HG03457 (cell line): ENCODE data around the gene ID1.
A peak's percentile ranks its signal among the peaks of the same experiment; 100 is the strongest.

Experiments used
- ATAC-seq: cut with Tn5 transposase; IDR thresholded peaks from one replicate; pipeline ENCODE4 v1.9.1; 2021; ENCODE audit warnings: moderate number of reproducible peaks; ENCODE audit not compliant: unreplicated experiment

ID1 gene, protein sequence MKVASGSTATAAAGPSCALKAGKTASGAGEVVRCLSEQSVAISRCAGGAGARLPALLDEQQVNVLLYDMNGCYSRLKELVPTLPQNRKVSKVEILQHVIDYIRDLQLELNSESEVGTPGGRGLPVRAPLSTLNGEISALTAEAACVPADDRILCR

GRCh38 chr20:31605031-31605901 lies at the start of gene ID1:
Gene ID1, plus strand, starts transcription at chr20:31605289. Its CDS starts 99 bp downstream, at chr20:31605388.
- peak; percentile 80 for ATAC-seq

DNA sequence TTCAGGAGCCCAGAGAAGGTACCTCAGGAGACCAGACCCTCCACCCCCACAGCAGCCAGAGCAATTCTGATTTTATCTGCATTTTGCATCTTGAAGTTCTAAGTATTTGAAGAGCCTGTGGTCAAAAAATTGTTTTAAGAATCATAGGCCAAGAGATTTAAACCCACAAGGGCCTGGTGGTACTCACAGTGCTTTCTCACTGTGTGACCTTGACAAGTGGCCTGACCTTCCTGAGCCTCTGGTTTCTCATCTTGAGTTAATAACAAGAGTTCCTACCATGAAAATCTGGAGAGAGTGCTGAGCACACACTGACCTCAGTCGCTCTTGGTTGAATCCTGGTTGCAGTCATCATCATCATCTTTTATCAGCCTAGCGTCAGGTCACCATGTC lies 45.4 kb upstream of the ID1 start:
- no peak for ATAC-seq

DNA sequence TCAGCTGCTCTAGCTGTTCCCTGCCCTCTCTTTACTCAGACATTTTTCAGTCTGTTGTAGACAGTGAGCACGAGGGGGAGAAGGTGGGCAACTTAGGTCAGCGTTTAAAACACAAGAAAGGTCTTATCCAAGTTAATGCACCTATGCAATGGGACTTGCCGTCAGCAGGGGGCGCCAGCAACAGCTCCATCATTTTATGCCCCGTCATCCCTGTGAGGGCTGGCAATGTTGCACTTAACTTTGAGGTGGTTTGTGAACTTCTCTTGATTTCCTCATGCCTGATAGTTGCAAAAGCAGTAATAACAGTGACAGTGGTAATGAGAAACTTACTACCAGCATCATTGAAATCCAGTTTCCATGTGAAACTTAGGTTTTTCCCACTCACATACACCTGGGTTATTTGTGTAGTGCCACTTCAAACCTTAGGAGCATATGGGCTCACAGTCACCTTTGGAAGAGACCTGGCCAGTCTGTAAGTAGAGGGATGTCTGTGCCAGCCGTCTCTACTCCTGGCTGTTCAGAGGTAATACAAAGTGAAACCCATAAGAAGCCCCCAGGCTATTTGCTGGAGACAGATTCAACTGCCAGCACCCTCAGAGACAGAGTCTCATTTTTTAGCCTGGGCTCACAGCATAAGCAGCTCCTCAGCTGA lies 44.9 kb upstream of the ID1 start:
- no peak for ATAC-seq

DNA sequence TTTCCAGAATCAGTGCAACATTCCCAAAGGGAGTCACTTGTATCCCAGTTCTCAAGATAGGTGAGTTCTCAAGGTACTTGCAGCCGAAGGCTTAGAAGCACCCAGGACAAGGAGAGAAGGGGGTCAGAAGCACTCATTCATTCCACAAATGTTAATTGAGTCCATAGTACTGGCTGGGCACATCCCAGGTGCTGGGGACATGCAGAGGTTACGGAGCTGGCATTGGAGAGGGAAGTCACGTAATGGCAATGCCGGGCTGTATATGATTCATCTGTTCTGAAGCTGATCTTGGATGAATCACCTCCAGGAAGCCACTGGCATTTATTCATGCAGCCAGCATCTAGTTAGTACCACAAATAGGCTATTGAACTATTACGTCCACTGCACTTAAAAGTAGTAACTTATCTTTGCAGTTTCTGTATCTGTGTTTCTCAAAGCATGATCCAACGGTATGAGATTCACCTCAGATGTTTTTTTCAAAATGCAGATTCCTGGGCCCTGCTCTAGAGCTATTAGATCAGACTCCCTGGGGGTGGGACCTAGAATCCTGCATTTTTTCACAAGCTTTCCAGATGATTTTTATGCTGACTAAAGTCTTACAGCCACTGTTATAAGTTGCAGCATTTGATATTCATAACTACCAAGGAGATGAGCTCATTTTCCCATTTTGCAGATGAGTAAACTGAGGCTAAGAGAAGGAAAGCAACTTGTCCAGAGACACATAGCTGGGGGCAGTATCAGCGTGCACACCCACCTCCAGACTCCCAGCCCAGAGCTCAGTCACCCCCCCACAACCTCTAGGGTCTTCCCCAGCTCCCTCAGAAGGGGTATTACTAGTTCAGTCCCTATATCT lies 44.1 kb upstream of the ID1 start:
- ATAC-seq = no peak

GRCh38 chr20:31562241-31562640 lies 42.8 kb upstream of the ID1 start:
- no peak for ATAC-seq

GRCh38 chr20:31564284-31564683 lies 40.8 kb upstream of the ID1 start:
- no peak for ATAC-seq

GRCh38 chr20:31565699-31566318 lies 39.3 kb upstream of the ID1 start:
- ATAC-seq = no peak

DNA sequence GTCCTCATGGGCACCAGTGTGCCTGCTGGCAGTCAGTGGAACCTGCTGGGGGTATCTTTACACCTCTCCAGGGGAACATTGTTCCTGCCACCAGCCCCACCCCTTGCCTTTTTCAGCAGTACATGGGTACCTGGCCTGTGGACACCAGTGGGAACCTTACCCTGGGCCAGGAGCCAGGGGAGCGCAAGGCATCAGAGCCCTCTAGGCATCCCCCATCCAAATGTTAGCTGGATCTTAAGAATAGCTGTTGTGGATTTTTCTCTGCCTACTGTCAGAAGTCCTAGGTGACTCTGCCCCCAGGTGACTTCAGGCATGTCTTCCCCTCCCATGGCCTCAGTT lies 38.8 kb upstream of the ID1 start:
- no peak for ATAC-seq

DNA sequence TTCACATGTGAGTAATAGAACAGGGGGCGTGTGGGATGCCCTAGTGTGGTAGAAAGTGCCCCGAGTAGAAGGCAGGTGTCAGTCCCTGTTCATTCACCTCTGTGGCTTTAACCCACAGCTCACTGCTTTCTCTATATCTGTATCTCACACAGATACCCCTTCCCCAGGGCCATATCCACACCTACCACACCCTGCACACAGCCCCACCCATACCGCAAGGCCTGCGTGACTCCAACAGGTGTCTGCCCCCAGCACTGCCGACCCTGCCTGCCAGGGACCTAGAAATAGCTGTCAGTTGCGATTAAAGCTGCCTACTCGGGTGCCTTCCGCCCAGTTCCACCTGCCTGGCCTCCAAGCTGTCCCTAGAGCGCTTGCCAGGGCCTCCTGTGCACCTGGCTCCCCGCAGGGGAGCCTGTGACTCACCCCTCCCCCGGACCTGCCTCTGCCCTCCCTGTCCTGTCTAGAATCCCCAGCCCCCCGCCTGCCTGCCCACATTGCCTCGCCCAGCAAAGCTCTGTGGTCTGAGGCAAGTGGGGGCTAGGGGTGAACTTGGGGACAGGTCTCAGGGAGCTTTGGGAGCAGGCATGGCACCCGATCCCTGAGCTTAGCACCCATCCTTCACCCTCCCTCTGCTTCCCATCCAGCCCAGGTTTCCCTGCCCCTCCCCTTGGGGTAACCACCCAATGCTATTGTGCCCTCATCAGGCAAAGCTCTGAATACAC lies 38.3 kb upstream of the ID1 start:
- no peak for ATAC-seq

- ATAC-seq = no peak
Observed at GRCh38 chr20:31567380-31567720, 37.7 kb upstream of the ID1 start.

- no peak for ATAC-seq
Observed at GRCh38 chr20:31568041-31568731, 36.9 kb upstream of the ID1 start.

GRCh38 chr20:31568773-31569162 lies 36.3 kb upstream of the ID1 start:
- no peak for ATAC-seq

GRCh38 chr20:31569163-31570020 lies 35.7 kb upstream of the ID1 start:
- no peak for ATAC-seq

GRCh38 chr20:31570021-31570463 lies 35.0 kb upstream of the ID1 start:
- no peak for ATAC-seq

GRCh38 chr20:31570735-31571617 lies 34.1 kb upstream of the ID1 start:
- ATAC-seq = no peak

DNA sequence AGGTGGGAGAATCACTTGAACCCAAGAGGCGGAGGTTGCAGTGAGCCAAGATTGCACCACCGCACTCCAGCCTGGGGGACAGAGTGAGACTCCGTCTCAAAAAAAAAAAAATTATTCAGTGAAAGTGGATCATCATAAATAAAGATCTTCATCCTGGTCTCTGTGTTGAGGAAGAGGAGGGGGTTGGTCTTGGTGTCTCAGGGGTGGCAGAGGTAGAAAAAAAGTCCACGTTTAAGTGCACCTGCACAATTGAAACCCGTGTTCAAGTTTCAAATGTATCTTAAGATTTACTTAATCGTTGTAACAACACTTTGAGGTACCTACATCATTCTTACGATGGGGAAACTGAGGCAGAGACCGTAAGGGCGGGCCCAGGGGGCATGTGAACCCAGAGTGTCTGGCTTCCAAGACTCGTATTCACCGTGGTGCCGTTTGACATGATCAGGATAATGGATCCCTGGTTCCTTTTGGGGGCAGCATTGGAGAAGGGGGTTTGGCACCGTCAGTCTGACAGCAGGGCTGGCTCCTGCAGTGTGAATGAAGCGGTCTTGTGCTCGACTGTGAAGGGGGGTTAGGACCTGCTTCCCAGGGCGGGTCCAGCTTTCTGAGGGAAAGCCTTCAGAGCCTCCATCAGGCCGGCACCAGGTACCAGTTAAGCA lies 32.9 kb upstream of the ID1 start:
- no peak for ATAC-seq
